ENCODE results near the gene STUM.

GRCh38 chr1:226651041-226651731 lies 102.6 kb downstream of the STUM start:
- TF ChIP-seq CTCF (IDR thresholded peaks at IDR 0.05; ENCODE audit: poor library complexity) (no peak), EZH2 (IDR thresholded peaks at IDR 0.05; ENCODE audit: borderline replicate concordance) (no peak), EZH2phosphoT487 (IDR thresholded peaks at IDR 0.05; ENCODE audit: low read depth, severe bottlenecking, unreplicated experiment) (no peak)
